ENCODE results near the gene MUC21. TPM values are rescaled to one million over a fixed set of nuclear protein-coding genes. Genes with fewer than 3 reads are reported as not detected.

Gene MUC21
- total and polyA plus RNA-seq, 3 donors from 2014 or later = 0.12 TPM; not detected in 2

DNA sequence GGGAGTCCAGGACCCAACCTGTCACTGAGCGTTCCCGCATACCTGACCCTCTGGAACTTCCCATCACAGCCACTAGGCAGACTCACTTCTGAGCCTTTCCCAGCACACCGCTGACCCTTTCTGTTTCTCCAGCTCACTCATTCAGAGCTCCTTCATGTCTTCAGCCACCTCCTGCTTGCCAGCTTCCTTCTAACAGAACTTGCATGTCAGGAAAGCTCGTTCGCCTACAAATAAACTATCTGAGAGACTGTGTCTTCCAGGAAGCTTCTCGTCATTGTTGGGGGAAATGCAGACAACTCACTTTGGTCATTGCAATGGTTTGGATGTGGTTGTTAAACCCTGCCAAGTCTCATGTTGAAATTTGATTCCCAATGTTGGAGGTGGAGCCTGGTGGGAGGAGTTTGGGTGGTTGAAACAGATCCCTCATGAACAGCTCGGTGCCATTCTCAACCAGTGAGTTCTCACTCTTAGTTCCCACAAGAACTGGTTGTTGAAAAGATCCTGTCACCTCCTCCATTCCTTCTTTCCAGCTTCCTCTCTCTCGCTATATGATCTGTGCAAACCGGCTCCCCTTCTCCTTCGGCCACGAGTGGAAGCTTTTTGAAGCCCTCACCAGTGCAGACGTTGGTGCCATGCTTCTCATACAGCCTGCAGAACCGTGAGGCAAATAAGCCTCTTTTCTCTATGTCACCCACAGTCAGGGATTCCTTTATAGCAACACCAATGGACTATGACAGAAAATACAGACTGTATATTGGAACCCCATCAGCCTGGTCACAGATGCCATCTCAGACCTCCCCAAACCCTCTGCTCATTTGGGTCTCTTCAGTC lies 1.4 kb upstream of the MUC21 start:
- Histone ChIP-seq H3K27ac (no peak overlapping the region), H3K4me1 (peaks cover 11% of the 10 kb centered on the region), H3K9me3 (no peaks in the 10 kb centered on the region), H3K27me3 (no peaks in the 10 kb centered on the region), H3K36me3 (ENCODE audit: low read depth, missing control alignments) (no peaks in the 10 kb centered on the region), H3K4me3 (no peak overlapping the region)
- WGBS, 2 donors = 39 to 50% methylated on average over 13 of the region's 13 CpGs
- DNase-seq = peak; percentile 41
- TF ChIP-seq POLR2A (IDR thresholded peaks at IDR 0.05) = no peak
- TF ChIP-seq, protein P1, sequence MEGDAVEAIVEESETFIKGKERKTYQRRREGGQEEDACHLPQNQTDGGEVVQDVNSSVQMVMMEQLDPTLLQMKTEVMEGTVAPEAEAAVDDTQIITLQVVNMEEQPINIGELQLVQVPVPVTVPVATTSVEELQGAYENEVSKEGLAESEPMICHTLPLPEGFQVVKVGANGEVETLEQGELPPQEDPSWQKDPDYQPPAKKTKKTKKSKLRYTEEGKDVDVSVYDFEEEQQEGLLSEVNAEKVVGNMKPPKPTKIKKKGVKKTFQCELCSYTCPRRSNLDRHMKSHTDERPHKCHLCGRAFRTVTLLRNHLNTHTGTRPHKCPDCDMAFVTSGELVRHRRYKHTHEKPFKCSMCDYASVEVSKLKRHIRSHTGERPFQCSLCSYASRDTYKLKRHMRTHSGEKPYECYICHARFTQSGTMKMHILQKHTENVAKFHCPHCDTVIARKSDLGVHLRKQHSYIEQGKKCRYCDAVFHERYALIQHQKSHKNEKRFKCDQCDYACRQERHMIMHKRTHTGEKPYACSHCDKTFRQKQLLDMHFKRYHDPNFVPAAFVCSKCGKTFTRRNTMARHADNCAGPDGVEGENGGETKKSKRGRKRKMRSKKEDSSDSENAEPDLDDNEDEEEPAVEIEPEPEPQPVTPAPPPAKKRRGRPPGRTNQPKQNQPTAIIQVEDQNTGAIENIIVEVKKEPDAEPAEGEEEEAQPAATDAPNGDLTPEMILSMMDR (IDR thresholded peaks at IDR 0.05) = no peak
- intact Hi-C loops (cut with DNase I; ENCODE audit: low total_unique reads) = no loop called here

DNA sequence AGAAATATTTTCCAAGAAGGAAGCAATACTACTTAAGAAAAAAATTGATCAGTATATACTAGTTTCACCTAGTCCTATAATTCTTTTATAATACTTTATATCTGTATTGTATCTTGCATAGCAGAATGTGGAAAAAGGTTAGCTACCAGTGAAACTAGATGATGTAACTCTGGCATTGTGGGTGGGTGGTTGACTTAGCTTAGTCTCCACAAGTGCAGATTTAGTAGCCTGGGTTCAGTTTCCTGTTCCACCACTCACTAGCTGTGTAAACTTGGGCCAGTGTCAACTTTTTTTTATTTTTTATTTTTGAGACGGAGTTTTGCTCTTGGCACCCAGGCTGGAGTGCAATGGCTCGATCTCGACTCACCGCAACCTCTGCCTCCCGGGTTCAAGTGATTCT lies 2.0 kb downstream of the MUC21 start:
- no peak for TF ChIP-seq POLR2A (IDR thresholded peaks at IDR 0.05)
- TF ChIP-seq, protein P1 (IDR thresholded peaks at IDR 0.05) = no peak
- H3K27me3 ChIP-seq = no peaks in the 10 kb centered on the region
- H3K4me3 ChIP-seq = no peak overlapping the region
- WGBS, 2 donors = 81 to 82% methylated on average over 5 of the region's 5 CpGs
- no peaks in the 10 kb centered on the region for H3K9me3 ChIP-seq
- H3K4me1 ChIP-seq = no peaks in the 10 kb centered on the region
- no peaks in the 10 kb centered on the region for H3K36me3 ChIP-seq (ENCODE audit: low read depth, missing control alignments)
- intact Hi-C loops (cut with DNase I; ENCODE audit: low total_unique reads) = no loop called here
- DNase-seq = no peak
- no peak overlapping the region for H3K27ac ChIP-seq

DNA sequence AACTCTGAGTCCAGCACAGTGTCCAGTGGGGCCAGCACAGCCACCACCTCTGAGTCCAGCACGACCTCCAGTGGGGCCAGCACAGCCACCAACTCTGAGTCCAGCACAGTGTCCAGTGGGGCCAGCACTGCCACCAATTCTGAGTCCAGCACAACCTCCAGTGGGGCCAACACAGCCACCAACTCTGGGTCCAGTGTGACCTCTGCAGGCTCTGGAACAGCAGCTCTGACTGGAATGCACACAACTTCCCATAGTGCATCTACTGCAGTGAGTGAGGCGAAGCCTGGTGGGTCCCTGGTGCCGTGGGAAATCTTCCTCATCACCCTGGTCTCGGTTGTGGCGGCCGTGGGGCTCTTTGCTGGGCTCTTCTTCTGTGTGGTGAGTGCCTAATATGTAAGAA lies 3.8 kb downstream of the MUC21 start:
- Histone ChIP-seq H3K36me3 (ENCODE audit: low read depth, missing control alignments) (no peaks in the 10 kb centered on the region), H3K9me3 (no peaks in the 10 kb centered on the region), H3K27ac (no peak overlapping the region), H3K4me1 (no peaks in the 10 kb centered on the region), H3K27me3 (no peaks in the 10 kb centered on the region), H3K4me3 (no peak overlapping the region)
- intact Hi-C loops (cut with DNase I; ENCODE audit: low total_unique reads) = no loop called here
- 94% methylated on average over 5 to 6 of the region's 6 CpGs for WGBS, 2 donors
- no peak for TF ChIP-seq POLR2A (IDR thresholded peaks at IDR 0.05)
- TF ChIP-seq, protein P1 (IDR thresholded peaks at IDR 0.05) = no peak
- no peak for DNase-seq

DNA sequence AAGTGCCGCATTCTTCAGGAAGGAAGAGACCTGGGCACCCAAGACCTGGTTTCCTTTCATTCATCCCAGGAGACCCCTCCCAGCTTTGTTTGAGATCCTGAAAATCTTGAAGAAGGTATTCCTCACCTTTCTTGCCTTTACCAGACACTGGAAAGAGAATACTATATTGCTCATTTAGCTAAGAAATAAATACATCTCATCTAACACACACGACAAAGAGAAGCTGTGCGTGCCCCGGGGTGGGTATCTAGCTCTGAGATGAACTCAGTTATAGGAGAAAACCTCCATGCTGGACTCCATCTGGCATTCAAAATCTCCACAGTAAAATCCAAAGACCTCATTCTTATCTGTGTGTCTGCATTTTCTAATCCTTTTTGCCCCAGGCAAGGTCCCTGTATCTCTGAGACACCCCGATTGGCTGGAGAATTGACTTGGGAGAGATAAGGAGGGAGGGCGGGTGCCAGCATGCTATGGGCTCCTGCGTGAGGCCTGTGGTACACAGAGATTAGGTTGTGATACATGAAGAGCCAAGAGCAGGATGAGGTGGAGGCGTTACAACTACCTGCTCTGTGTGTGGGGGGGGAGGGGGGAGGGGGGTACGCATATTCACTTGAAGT lies 4.8 kb downstream of the MUC21 start:
- Histone ChIP-seq H3K27ac (no peak overlapping the region), H3K27me3 (no peaks in the 10 kb centered on the region), H3K4me1 (no peaks in the 10 kb centered on the region), H3K4me3 (no peak overlapping the region), H3K9me3 (no peaks in the 10 kb centered on the region), H3K36me3 (ENCODE audit: low read depth, missing control alignments) (no peaks in the 10 kb centered on the region)
- 81 to 89% methylated on average over 8 to 9 of the region's 9 CpGs for WGBS, 2 donors
- TF ChIP-seq POLR2A (IDR thresholded peaks at IDR 0.05) = no peak
- no peak for DNase-seq
- intact Hi-C loops (cut with DNase I; ENCODE audit: low total_unique reads) = no loop called here

DNA sequence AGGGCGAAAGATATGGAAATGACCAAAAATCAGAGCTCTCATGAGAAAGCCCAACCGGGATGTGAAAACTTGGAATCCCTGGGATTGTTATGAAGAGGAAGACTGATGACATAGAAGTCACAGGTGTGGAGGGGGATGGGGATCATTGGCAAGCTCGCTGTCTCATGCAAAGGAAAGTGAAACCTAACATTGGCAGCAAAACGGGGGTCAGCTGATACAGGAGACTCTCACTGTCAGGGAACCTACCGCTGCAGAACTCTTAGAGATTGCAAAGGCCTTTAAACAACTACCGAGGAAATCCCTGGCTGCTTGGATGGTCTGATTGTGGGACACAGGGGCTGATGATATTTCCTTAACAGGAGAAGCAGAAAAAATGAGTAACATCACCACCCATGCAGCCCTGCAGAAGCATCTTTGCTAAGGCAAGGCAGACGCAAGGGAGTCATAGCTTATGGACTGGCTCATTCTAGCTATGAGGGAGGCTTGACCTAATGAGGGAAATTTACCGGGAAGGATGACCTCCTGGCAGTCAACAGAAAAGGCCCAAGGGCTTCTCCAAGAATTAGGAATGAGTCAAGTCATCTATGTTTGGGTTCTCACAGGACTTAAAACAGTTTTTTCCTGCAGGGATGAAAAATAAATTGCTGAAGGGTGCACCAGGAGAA lies 7.0 kb downstream of the MUC21 start:
- TF ChIP-seq, protein P1 (IDR thresholded peaks at IDR 0.05) = no peak
- no peak for TF ChIP-seq POLR2A (IDR thresholded peaks at IDR 0.05)
- Histone ChIP-seq H3K4me1 (no peaks in the 10 kb centered on the region), H3K27ac (no peak overlapping the region), H3K4me3 (no peak overlapping the region), H3K36me3 (ENCODE audit: low read depth, missing control alignments) (no peaks in the 10 kb centered on the region), H3K9me3 (no peaks in the 10 kb centered on the region), H3K27me3 (no peaks in the 10 kb centered on the region)
- 72 to 77% methylated on average over 8 of the region's 8 CpGs for WGBS, 2 donors
- DNase-seq = no peak
- intact Hi-C loops (cut with DNase I; ENCODE audit: low total_unique reads) = no loop called here

Data from testis (tissue), 3 donors.